Glomerular visceral epithelial cell (primary cell): ENCODE measurements around the gene GSTA1.

Source experiments
- DNase-seq: peaks from one replicate; pipeline ENCODE4 v3.0.0-alpha.2; 2016; ENCODE audit errors: extremely low spot score

The GSTA1 gene

GRCh38 chr6:52757651-52758338 lies 45.8 kb downstream of the GSTA1 start:
- peak; percentile 76 for DNase-seq

GRCh38 chr6:52754443-52754842 lies 49.2 kb downstream of the GSTA1 start:
- no peak for DNase-seq

- peak; percentile 51 for DNase-seq
Observed at GRCh38 chr6:52753137-52753536, 50.5 kb downstream of the GSTA1 start.

- no peak for DNase-seq
Observed at GRCh38 chr6:52752310-52752709, 51.3 kb downstream of the GSTA1 start.

GRCh38 chr6:52749556-52750152 lies 54.0 kb downstream of the GSTA1 start:
- no peak for DNase-seq

- peak; percentile 65 for DNase-seq
Observed at GRCh38 chr6:52747301-52747700, 56.3 kb downstream of the GSTA1 start.

- DNase-seq, result no peak
Observed at GRCh38 chr6:52746213-52746612, 57.4 kb downstream of the GSTA1 start.

- DNase-seq, result no peak
Observed at GRCh38 chr6:52745764-52746201, 57.8 kb downstream of the GSTA1 start.

GRCh38 chr6:52741872-52742271 lies 61.7 kb downstream of the GSTA1 start:
- DNase-seq, result peak; percentile 70
